ENCODE measurements around the gene RASAL1.
A peak's percentile ranks its signal among the peaks of the same experiment; 100 is the strongest.

RASAL1 gene

GRCh38 chr12:113050795-113051194 lies 84.8 kb downstream of the RASAL1 start:
- TF ChIP-seq MAX (IDR thresholded peaks at IDR 0.05; ENCODE audit: low read depth, low read length), result no peak
- DNase-seq (ENCODE audit: low read depth), result no peak
- no peak overlapping the region for H3K4me3 ChIP-seq (ENCODE audit: low read depth, low read length)

GRCh38 chr12:113049976-113050742 lies 85.4 kb downstream of the RASAL1 start:
- TF ChIP-seq MYC (IDR thresholded peaks at IDR 0.05; ENCODE audit: low read depth, low read length), result no peak; the same call in 1 of the 2 replicates
- TF ChIP-seq CTCF (IDR thresholded peaks at IDR 0.05; ENCODE audit: low read depth, low read length), result peak; percentile 76
- TF ChIP-seq MAX (IDR thresholded peaks at IDR 0.05; ENCODE audit: low read depth, low read length), result no peak; the same call in 1 of the 2 replicates
- peak; percentile 75 for DNase-seq (ENCODE audit: low read depth)
- H3K4me3 ChIP-seq (ENCODE audit: low read depth, low read length), result no peak overlapping the region
